K562 (cell line): ENCODE measurements around the gene SNUPN. TPM values are rescaled to one million over a fixed set of nuclear protein-coding genes. Genes with fewer than 3 reads are reported as not detected.
A peak's percentile ranks its signal among the peaks of the same experiment; 100 is the strongest.

Experiments used
- ASH1L ChIP-seq: fragments of 450-650 bp; IDR thresholded peaks from 2 replicates; pipeline ENCODE4 v1.6.1; 2018; ENCODE audit warnings: borderline replicate concordance, mild to moderate bottlenecking, low read depth; ENCODE audit not compliant: partially characterized antibody
- CBFA2T2 ChIP-seq: fragments of 450-650 bp; conservative IDR thresholded peaks from 2 replicates; pipeline ENCODE4 v1.6.1; 2017; ENCODE audit warnings: mild to moderate bottlenecking
- CC2D1A ChIP-seq: fragments of 450-650 bp; IDR thresholded peaks from 2 replicates; pipeline ENCODE4 v1.6.1; 2017; ENCODE audit warnings: mild to moderate bottlenecking
- CHD4 ChIP-seq: fragments of 200-600 bp; sonication (generic); IDR thresholded peaks from 3 replicates; pipeline ENCODE4 v1.6.1; 2012; ENCODE audit warnings: low read depth, mild to moderate bottlenecking, mixed read lengths, low read length, inconsistent platforms; ENCODE audit not compliant: insufficient read depth, insufficient replicate concordance, poor library complexity, severe bottlenecking
- DACH1 ChIP-seq: fragments of 450-650 bp; IDR thresholded peaks from 2 replicates; pipeline ENCODE4 v1.6.1; 2018; ENCODE audit not compliant: partially characterized antibody
- E2F8 ChIP-seq: fragments of 450-650 bp; IDR thresholded peaks from 2 replicates; pipeline ENCODE4 v1.7.1; 2018; ENCODE audit warnings: mild to moderate bottlenecking, low read depth; ENCODE audit not compliant: partially characterized antibody
- MEF2D ChIP-seq: conservative IDR thresholded peaks from 2 replicates; pipeline ENCODE4 v1.6.1; 2016; ENCODE audit warnings: low read depth, missing genetic modification characterization, missing compliant biosample characterization
- MIER1 ChIP-seq: fragments of 450-650 bp; IDR thresholded peaks from 2 replicates; pipeline ENCODE4 v1.6.1; 2016; ENCODE audit warnings: antibody characterized with exemption, mild to moderate bottlenecking, low read depth
- NFATC3 ChIP-seq: fragments of 450-650 bp; IDR thresholded peaks from 2 replicates; pipeline ENCODE4 v1.6.1; 2017; ENCODE audit warnings: mild to moderate bottlenecking
- NFXL1 ChIP-seq: fragments of 450-650 bp; formaldehyde crosslinking; IDR thresholded peaks from 2 replicates; pipeline ENCODE4 v1.4.0; 2021; ENCODE audit warnings: mild to moderate bottlenecking
- ZBED1 ChIP-seq: IDR thresholded peaks from 2 replicates; pipeline ENCODE4 v1.6.1; 2014
- ZNF146 ChIP-seq: IDR thresholded peaks from one replicate; pipeline ENCODE4 v1.6.1; 2018; ENCODE audit warnings: missing compliant biosample characterization; ENCODE audit not compliant: unreplicated experiment
- ZNF436 ChIP-seq: fragments of 250-450, 450-650 bp; sonication (Bioruptor Pico); formaldehyde crosslinking; IDR thresholded peaks from 2 replicates; pipeline ENCODE4 v1.7.0; 2020; ENCODE audit warnings: mild to moderate bottlenecking
- polyA plus RNA-seq, 8 experiments: library from polyadenylated mRNA; depleted of rRNA in 4 of 8; stranded (reverse) in 5 of 8; unstranded in 3 of 8; fragments of >200 nt; fragmentation: Nextera tagmentation in 2 of 8; fragmentation: Illumina TruSeq in 1 of 8; extraction: Ambion mirVana in 2 of 8; extraction: Trizol in 1 of 8; gene quantifications; 2 replicates each; pipeline versions ENCODE4 v1.2.1 to v1.2.3, GENCODE V29; 2011 to 2014; ENCODE audit warnings: inconsistent platforms in 1 of 8, missing spikeins in 1 of 8
- total RNA-seq, 7 experiments: library from RNA; depleted of rRNA in 6 of 7; stranded (reverse); fragments of >200 nt in 6 of 7; fragmentation: Illumina TruSeq in 2 of 7; extraction: Trizol in 2 of 7; gene quantifications; 2 replicates each; pipeline versions ENCODE4 v1.2.1 to v1.2.3, GENCODE V29; 2011 to 2021; ENCODE audit warnings: low replicate concordance in 1 of 7
- TF ChIP-seq, protein P1 (sequence below), 2 experiments: fragments of 450-650 bp; IDR thresholded peaks; 2 replicates each; pipeline ENCODE4 v1.6.1; 2016; ENCODE audit warnings: mild to moderate bottlenecking in 2 of 2, borderline replicate concordance in 1 of 2, low read depth in 1 of 2, moderate library complexity in 1 of 2
- TF ChIP-seq, protein P2 (sequence below): sonication (generic); formaldehyde crosslinking; IDR thresholded peaks from 2 replicates; pipeline ENCODE4 v1.8.1; 2023; ENCODE audit warnings: mild to moderate bottlenecking, missing genetic modification reagents

Gene SNUPN
- total and polyA plus RNA-seq, 9 of the 15 experiments (the other 6 are each of a cell fraction or from before 2014, with no cell fraction given), result 32.2 to 78.3 (median 40.0) TPM

GRCh38 chr15:75625542-75626347 is at the start of gene SNUPN (continued):
- TF ChIP-seq E2F8, result peak; percentile 54
- no peak for TF ChIP-seq CBFA2T2
- TF ChIP-seq, protein P1, sequence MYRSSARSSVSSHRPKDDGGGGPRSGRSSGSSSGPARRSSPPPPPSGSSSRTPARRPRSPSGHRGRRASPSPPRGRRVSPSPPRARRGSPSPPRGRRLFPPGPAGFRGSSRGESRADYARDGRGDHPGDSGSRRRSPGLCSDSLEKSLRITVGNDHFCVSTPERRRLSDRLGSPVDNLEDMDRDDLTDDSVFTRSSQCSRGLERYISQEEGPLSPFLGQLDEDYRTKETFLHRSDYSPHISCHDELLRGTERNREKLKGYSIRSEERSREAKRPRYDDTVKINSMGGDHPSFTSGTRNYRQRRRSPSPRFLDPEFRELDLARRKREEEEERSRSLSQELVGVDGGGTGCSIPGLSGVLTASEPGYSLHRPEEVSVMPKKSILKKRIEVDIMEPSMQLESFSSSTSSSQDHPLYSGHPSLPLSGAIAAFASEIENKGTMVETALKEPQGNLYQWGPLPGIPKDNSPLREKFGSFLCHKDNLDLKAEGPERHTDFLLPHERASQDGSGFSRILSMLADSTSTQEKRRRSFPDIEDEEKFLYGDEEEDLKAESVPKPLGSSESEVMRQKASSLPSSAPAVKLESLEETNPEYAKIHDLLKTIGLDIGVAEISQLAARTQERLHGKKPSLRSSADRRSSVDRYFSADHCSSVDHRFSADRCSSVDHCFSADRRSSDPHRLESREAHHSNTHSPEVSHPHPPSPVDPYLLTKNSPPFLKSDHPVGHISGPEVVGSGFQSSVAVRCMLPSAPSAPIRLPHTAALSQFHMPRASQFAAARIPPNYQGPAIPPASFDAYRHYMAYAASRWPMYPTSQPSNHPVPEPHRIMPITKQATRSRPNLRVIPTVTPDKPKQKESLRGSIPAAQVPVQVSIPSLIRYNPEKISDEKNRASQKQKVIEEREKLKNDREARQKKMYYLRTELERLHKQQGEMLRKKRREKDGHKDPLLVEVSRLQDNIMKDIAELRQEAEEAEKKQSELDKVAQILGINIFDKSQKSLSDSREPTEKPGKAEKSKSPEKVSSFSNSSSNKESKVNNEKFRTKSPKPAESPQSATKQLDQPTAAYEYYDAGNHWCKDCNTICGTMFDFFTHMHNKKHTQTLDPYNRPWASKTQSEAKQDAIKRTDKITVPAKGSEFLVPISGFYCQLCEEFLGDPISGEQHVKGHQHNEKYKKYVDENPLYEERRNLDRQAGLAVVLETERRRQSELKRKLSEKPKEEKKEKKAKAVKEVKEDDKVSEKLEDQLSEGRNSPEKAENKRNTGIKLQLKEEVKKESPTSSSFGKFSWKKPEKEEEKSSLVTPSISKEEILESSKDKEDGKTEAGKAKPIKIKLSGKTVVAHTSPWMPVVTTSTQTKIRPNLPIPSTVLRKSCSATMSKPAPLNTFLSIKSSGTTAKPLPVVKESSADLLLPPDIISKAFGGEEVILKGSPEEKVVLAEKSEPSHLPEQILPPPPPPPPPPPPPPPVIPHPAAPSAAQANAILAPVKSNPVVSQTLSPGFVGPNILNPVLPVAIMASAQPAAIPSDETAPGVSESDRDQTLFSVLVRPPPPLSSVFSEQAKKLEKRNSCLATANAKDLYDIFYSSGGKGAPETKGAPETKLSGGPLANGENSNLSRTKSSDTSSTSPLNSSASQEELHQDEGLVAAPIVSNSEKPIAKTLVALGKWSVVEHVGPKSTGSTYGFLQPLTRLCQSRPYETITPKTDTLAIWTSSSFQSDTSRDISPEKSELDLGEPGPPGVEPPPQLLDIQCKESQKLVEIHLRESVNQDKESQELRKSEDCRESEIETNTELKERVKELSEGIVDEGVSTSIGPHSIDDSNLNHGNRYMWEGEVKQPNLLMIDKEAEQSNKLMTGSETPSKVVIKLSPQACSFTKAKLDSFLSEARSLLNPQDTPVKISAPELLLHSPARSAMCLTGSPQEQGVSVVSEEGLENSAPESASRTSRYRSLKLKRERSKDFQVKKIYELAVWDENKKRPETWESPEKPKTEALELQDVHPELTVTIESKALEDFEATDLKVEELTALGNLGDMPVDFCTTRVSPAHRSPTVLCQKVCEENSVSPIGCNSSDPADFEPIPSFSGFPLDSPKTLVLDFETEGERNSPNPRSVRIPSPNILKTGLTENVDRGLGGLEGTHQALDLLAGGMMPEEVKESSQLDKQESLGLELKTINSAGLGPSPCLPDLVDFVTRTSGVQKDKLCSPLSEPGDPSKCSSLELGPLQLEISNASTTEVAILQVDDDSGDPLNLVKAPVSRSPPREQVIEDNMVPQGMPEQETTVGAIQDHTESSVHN (IDR thresholded peaks at IDR 0.05; ENCODE audit: borderline replicate concordance in 1 of 2, low read depth in 1 of 2), result no peak
- no peak for TF ChIP-seq ZNF436 (CRISPR knock-in tag)
- no peak for TF ChIP-seq NFATC3
- no peak for TF ChIP-seq MIER1
- TF ChIP-seq, protein P2, sequence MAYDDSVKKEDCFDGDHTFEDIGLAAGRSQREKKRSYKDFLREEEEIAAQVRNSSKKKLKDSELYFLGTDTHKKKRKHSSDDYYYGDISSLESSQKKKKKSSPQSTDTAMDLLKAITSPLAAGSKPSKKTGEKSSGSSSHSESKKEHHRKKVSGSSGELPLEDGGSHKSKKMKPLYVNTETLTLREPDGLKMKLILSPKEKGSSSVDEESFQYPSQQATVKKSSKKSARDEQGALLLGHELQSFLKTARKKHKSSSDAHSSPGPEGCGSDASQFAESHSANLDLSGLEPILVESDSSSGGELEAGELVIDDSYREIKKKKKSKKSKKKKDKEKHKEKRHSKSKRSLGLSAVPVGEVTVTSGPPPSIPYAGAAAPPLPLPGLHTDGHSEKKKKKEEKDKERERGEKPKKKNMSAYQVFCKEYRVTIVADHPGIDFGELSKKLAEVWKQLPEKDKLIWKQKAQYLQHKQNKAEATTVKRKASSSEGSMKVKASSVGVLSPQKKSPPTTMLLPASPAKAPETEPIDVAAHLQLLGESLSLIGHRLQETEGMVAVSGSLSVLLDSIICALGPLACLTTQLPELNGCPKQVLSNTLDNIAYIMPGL (CRISPR knock-in tag), result 0 out of 2 replicates have a peak, but pooled peaks have one; percentile 11
- TF ChIP-seq ZBED1, result no peak
- no peak for TF ChIP-seq ZNF146 (CRISPR knock-in tag)
- TF ChIP-seq MEF2D (tag), result no peak
- TF ChIP-seq DACH1, result peak; percentile 75
- no peak for TF ChIP-seq CHD4
- no peak for TF ChIP-seq ASH1L
- TF ChIP-seq CC2D1A, result no peak; the same call in 1 of the 2 replicates
- TF ChIP-seq NFXL1 (CRISPR knock-in tag), result no peak
